Esophagus muscularis mucosa (tissue), 4 donors: Measurements from ENCODE around the gene TRPV4. TPM values are rescaled to one million over a fixed set of nuclear protein-coding genes. Genes with fewer than 3 reads are reported as not detected.

Source experiments
- DNase-seq: peaks from one replicate; pipeline ENCODE4 v3.0.0-alpha.2; 2017; ENCODE audit errors: extremely low spot score
- H3K27ac ChIP-seq, 4 donors: fragments of 200-600 bp; sonication (generic); replicated peaks in 1 of 4; 1 replicate in 3 of 4; 2 replicates in 1 of 4; pipeline ENCODE4 v1.5.1; 2016 to 2019; ENCODE audit warnings: mild to moderate bottlenecking in 1 of 4
- H3K27me3 ChIP-seq, 4 donors: fragments of 200-600 bp; sonication (generic); one replicate each; pipeline versions ENCODE4 v1.5.1 to v1.6.0; 2016 to 2019
- H3K36me3 ChIP-seq, 4 donors: fragments of 200-600 bp; sonication (generic); one replicate each; pipeline ENCODE4 v1.5.1; 2016 to 2019
- H3K4me1 ChIP-seq, 4 donors: fragments of 200-600 bp; sonication (generic); one replicate each; pipeline ENCODE4 v1.5.1; 2016 to 2019
- H3K4me3 ChIP-seq, 4 donors: fragments of 200-600 bp; sonication (generic); 1 replicate in 2 of 4; 2 replicates in 2 of 4; pipeline ENCODE4 v1.5.1; 2016 to 2019; ENCODE audit warnings: mild to moderate bottlenecking in 4 of 4, moderate library complexity in 1 of 4
- H3K9me3 ChIP-seq, 4 donors: fragments of 200-600 bp; sonication (generic); 1 replicate in 3 of 4; 2 replicates in 1 of 4; pipeline ENCODE4 v1.5.1; 2016 to 2019
- EP300 ChIP-seq: sonication (generic); formaldehyde crosslinking; IDR thresholded peaks from one replicate; pipeline ENCODE4 v1.6.1; 2017; ENCODE audit warnings: antibody characterized with exemption
- POLR2A ChIP-seq: fragments of 450-650 bp; IDR thresholded peaks from one replicate; pipeline ENCODE4 v1.6.1; 2017; ENCODE audit warnings: antibody characterized with exemption, moderate library complexity, mild to moderate bottlenecking, low read depth
- POLR2AphosphoS5 ChIP-seq, 2 donors: sonication (generic); formaldehyde crosslinking; IDR thresholded peaks; one replicate each; pipeline ENCODE4 v1.6.1; 2017; ENCODE audit warnings: antibody characterized with exemption in 2 of 2
- WGBS: methylation state at CpG from one replicate; pipeline ENCODE4 v1.1.5; 2018; 5-methylcytosine and 5-hydroxymethylcytosine counted together
- intact Hi-C: fragments of 100-400 bp; cut with DNase I; formaldehyde crosslinking; loops from one replicate; pipeline ENCODE4 v1.15.1; 2023
- total RNA-seq, 4 donors: library from RNA; depleted of rRNA; stranded (reverse); fragments of >200 nt; gene quantifications; one replicate each; pipeline versions ENCODE4 v1.1.0 to v1.2.1, GENCODE V29; 2016
- TF ChIP-seq, protein P1 (sequence below), 3 experiments: fragments of 200-600 bp in 2 of 3; fragments of 450-650 bp in 1 of 3; sonication (generic) in 2 of 3; IDR thresholded peaks; one replicate each; pipeline ENCODE4 v1.5.1; 2017 to 2019; ENCODE audit warnings: antibody characterized with exemption in 3 of 3, mild to moderate bottlenecking in 2 of 3, moderate library complexity in 1 of 3

The TRPV4 gene
- total RNA-seq, 4 donors from 2014 or later = under 0.01 to 0.63 (median 0.35) TPM

DNA sequence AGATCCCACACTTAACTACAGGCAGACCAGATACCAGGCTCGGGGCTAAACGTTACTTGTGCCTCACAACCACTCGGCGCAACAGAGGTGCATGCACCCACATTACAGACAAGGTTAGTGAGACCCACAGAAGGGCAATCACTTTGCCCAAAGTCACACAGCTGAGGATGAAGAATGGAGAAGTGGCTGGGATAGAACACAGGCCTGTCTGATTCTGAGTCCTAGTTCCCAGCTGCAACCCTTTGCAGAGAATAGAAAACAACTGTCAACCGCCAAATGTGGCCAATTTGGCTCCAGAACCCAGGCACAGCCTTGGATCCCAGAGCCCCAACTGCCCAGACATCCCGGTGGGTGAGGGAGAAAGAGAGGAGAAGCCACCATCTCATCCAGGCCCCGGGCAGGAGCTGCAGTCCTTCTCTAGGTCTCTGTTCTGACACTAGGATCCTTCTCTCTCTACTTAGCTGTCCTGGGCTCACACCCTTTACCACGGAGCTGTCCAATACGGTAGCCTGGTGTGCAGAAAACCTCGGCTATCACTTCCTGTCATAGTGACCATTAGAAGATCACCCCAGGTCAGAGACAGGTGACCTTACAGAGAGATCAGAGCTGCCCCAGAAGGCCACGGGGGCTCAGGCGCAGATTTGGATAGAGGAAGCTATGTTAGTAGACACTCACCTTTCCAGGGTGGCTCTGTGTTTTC is 60.4 kb downstream of the TRPV4 start:
- TF ChIP-seq, protein P1, sequence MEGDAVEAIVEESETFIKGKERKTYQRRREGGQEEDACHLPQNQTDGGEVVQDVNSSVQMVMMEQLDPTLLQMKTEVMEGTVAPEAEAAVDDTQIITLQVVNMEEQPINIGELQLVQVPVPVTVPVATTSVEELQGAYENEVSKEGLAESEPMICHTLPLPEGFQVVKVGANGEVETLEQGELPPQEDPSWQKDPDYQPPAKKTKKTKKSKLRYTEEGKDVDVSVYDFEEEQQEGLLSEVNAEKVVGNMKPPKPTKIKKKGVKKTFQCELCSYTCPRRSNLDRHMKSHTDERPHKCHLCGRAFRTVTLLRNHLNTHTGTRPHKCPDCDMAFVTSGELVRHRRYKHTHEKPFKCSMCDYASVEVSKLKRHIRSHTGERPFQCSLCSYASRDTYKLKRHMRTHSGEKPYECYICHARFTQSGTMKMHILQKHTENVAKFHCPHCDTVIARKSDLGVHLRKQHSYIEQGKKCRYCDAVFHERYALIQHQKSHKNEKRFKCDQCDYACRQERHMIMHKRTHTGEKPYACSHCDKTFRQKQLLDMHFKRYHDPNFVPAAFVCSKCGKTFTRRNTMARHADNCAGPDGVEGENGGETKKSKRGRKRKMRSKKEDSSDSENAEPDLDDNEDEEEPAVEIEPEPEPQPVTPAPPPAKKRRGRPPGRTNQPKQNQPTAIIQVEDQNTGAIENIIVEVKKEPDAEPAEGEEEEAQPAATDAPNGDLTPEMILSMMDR (IDR thresholded peaks at IDR 0.05) = no peak
- TF ChIP-seq POLR2A (no peak), POLR2AphosphoS5 (IDR thresholded peaks at IDR 0.05) (no peak), EP300 (no peak)
- H3K27me3 ChIP-seq = peaks cover 0 to 3% (median 0%) of the 10 kb centered on the region in 4 donors
- no peak overlapping the region for H3K4me3 ChIP-seq
- H3K36me3 ChIP-seq = peaks cover 0 to 10% (median 0%) of the 10 kb centered on the region in 4 donors
- H3K9me3 ChIP-seq = no peaks in the 10 kb centered on the region
- intact Hi-C loops = loop anchor here (5.0 to 10.0 kb wide), 3 partner anchors 50 to 348 kb away; no protein-coding TSS in a partner anchor
- peaks cover 6 to 20% (median 14%) of the 10 kb centered on the region in 4 donors for H3K4me1 ChIP-seq
- no peak overlapping the region for H3K27ac ChIP-seq
- 63% methylated on average over 12 of the region's 12 CpGs for WGBS
- no peak for DNase-seq

GRCh38 chr12:109771746-109772621 is 61.2 kb downstream of the TRPV4 start:
- peaks cover 6 to 20% (median 14%) of the 10 kb centered on the region in 4 donors for H3K4me1 ChIP-seq
- 87% methylated on average over 6 of the region's 17 CpGs for WGBS
- H3K27ac ChIP-seq = no peak overlapping the region
- H3K9me3 ChIP-seq = no peaks in the 10 kb centered on the region
- H3K27me3 ChIP-seq = peaks cover 0 to 3% (median 0%) of the 10 kb centered on the region in 4 donors
- peaks cover 0 to 10% (median 0%) of the 10 kb centered on the region in 4 donors for H3K36me3 ChIP-seq
- intact Hi-C loops = loop anchor here (5.0 to 10.0 kb wide), 3 partner anchors 50 to 347 kb away; no protein-coding TSS in a partner anchor
- no peak for DNase-seq
- H3K4me3 ChIP-seq = no peak overlapping the region
- TF ChIP-seq POLR2A = no peak
- no peak for TF ChIP-seq EP300
- TF ChIP-seq, protein P1 (IDR thresholded peaks at IDR 0.05) = no peak
- TF ChIP-seq POLR2AphosphoS5 (IDR thresholded peaks at IDR 0.05) = no peak

GRCh38 chr12:109770861-109771670 is 62.1 kb downstream of the TRPV4 start:
- Histone ChIP-seq H3K27me3 (peaks cover 0 to 3% (median 0%) of the 10 kb centered on the region in 4 donors), H3K4me3 (no peak overlapping the region), H3K4me1 (peaks cover 0 to 20% (median 14%) of the 10 kb centered on the region in 4 donors), H3K9me3 (no peaks in the 10 kb centered on the region), H3K27ac (no peak overlapping the region), H3K36me3 (peaks cover 0 to 10% (median 0%) of the 10 kb centered on the region in 4 donors)
- 88% methylated on average over 17 of the region's 17 CpGs for WGBS
- no peak for DNase-seq
- intact Hi-C loops = loop anchor here (5.0 to 10.0 kb wide), 3 partner anchors 49 to 346 kb away; no protein-coding TSS in a partner anchor
- TF ChIP-seq POLR2AphosphoS5 (IDR thresholded peaks at IDR 0.05) (no peak), EP300 (no peak), POLR2A (no peak)
- TF ChIP-seq, protein P1 (IDR thresholded peaks at IDR 0.05) = no peak

- Histone ChIP-seq H3K4me3 (no peak overlapping the region), H3K27me3 (peaks cover 0 to 3% (median 0%) of the 10 kb centered on the region in 4 donors), H3K4me1 (peaks cover 0 to 20% (median 14%) of the 10 kb centered on the region in 4 donors), H3K27ac (no peak overlapping the region), H3K9me3 (no peaks in the 10 kb centered on the region), H3K36me3 (peaks cover 0 to 10% (median 0%) of the 10 kb centered on the region in 4 donors)
- intact Hi-C loops = loop anchor here (5.0 to 10.0 kb wide), 3 partner anchors 48 to 345 kb away; no protein-coding TSS in a partner anchor
- 79% methylated on average over 16 of the region's 16 CpGs for WGBS
- DNase-seq = no peak
- TF ChIP-seq POLR2A (no peak), EP300 (no peak), POLR2AphosphoS5 (IDR thresholded peaks at IDR 0.05) (no peak)
- TF ChIP-seq, protein P1 (IDR thresholded peaks at IDR 0.05) = no peak
These were observed 62.9 kb downstream of the TRPV4 start for GRCh38 chr12:109770104-109770860.
